Gastrocnemius medialis (tissue), 4 donors: ENCODE data around the gene EPHB6.

Experiments
- POLR2A ChIP-seq, 2 donors: fragments of 450-650 bp; IDR thresholded peaks; one replicate each; pipeline ENCODE4 v1.6.1; 2017; ENCODE audit warnings: antibody characterized with exemption in 2 of 2, mild to moderate bottlenecking in 2 of 2, moderate library complexity in 2 of 2
- TF ChIP-seq, protein P1 (sequence below), 5 experiments: fragments of 450-650 bp in 3 of 5; fragments of 200-600 bp in 2 of 5; sonication (generic) in 2 of 5; IDR thresholded peaks in 4 of 5; conservative IDR thresholded peaks in 1 of 5; 1 replicate in 4 of 5; 2 replicates in 1 of 5; pipeline ENCODE4 v1.5.1; 2016 to 2019; ENCODE audit warnings: antibody characterized with exemption in 5 of 5, mild to moderate bottlenecking in 3 of 5, moderate library complexity in 3 of 5

DNA sequence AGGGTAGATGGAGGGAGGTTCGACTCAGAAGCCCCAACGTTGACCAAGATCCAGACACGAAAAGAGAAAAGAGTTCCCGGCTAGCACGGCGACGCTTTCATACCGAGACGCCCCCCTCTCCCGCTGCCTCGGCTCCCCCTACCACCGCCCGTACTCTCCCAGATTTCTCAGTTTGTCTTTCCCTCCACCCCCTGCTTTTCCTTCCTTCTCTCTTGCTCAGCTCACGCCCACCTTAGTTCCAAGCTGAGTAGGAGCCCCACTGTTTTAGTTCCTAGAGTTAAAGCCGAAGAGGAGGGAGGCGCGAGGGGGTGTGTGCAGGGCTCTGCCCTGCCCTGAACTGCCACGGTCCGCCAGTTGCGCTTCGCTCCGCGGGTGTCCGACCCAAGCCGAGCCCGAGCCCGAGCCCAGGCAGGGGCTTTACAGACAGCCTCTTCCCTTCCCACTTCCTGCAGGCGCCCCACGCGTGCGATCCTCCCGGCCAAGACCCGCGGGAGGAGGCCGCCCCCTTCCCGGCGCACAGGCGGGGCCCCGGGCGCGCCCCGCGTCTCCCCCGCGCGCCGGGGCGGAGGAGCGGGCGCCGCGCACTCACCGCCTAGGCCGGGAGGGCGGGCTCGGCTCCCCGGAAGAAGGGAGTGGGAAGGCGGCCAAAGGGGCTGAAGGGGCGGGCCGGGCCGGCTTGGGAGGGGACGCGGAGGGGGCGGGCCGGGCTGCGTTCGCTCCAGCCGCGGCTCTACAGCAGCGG lies at the start of gene EPHB6:
- TF ChIP-seq, protein P1, sequence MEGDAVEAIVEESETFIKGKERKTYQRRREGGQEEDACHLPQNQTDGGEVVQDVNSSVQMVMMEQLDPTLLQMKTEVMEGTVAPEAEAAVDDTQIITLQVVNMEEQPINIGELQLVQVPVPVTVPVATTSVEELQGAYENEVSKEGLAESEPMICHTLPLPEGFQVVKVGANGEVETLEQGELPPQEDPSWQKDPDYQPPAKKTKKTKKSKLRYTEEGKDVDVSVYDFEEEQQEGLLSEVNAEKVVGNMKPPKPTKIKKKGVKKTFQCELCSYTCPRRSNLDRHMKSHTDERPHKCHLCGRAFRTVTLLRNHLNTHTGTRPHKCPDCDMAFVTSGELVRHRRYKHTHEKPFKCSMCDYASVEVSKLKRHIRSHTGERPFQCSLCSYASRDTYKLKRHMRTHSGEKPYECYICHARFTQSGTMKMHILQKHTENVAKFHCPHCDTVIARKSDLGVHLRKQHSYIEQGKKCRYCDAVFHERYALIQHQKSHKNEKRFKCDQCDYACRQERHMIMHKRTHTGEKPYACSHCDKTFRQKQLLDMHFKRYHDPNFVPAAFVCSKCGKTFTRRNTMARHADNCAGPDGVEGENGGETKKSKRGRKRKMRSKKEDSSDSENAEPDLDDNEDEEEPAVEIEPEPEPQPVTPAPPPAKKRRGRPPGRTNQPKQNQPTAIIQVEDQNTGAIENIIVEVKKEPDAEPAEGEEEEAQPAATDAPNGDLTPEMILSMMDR (IDR thresholded peaks at IDR 0.05 in 4 of 5, conservative IDR thresholded peaks at IDR 0.05 in 1 of 5), result no peak
- TF ChIP-seq POLR2A (IDR thresholded peaks at IDR 0.05), result peak in 1 of 2 donors; percentile 32
